Fibroblast of skin of scalp (primary cell): Measurements from ENCODE around the gene GRIA4.

Experiments
- DNase-seq: peaks from one replicate; pipeline ENCODE4 v3.0.0-alpha.2; 2013

Gene GRIA4

DNA sequence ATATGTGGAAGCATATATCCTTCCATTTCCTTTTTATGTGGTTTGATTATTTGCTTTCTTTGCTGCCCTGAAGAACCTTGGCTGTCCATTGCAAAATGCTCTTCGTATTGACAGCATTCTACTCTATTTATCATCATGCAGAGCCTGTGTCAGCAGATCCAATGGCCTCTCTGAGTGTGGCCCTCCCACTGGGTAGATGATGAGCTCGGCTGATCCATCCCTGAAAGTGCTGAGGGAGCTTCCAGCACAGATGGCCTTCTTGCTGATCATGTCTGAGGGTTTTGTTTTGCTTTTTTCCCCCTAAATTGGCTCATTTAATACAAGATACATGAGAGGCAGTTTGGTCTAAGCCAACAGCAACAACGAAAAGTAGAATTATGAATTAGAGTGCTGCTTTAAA lies 181.0 kb downstream of the GRIA4 start:
- no peak for DNase-seq

DNA sequence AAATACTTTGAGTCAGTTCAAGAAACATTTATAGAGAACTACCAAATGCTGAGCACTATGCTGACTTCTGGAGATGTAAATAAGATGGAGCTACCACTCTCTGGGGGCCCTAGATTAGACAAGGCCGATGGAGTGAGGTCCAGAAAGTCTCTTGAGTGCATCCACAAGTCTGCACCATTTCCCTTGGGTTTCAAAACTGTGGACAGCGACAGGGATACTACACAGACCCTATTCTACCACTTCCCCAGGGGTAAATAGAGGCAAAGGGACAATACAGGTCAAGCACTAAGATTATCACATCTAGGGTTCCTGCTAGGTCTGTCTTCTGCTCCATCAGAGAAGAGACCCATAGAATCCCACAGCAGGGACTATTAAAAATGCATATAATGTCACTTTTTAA lies 183.2 kb downstream of the GRIA4 start:
- no peak for DNase-seq

DNA sequence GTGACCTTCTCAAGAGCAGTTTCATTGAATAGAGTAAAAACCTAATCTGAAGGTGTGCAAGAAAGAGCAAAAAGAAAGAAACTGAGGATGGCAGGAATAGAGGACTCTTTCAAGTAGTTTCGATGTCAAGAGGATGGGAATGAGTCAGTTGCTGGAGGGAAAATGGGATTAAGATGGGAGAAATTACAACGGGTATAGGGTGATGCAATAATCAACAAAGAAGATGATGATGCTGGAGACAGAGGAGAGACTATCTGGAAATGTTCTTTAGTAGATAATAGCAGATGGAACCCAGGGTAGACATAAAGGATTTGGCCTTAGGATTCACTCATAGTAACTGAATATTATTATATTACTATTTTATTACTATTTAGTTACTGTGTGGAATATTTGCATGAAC lies 189.4 kb downstream of the GRIA4 start:
- DNase-seq: no peak

DNA sequence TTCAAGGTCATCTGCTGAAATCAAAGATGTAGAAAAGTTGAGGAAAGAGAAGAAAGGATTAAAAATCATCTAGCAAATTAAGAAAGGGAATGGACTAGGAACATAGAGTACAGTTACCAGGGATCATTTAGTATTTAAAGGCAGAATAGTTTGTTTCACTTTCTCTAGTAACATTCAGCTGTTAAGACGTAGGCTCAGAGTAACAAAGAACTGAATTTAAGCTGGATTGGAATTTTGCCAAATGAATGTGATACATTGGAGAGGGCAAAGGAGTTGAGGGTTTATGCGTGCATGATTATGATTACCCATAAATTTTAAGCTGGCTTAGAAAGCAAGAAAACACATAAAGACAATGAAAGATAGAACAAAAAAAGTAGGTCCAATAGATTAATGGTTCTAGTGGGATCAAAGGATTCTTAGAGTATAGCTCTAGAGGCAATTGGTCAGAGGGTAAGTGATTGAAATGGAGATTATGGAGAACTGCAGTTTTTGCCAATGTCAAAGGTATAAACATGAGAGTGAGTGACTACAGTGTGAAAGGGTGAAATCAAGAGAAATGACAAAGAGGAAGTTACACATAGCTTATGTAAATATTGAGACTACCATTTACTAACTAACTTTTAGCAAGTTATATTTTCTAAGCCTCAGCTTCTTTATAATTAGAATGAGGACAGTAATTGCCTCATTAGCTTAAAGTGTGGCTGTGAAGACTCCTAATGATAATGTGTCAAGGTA lies 190.0 kb downstream of the GRIA4 start:
- DNase-seq: no peak

DNA sequence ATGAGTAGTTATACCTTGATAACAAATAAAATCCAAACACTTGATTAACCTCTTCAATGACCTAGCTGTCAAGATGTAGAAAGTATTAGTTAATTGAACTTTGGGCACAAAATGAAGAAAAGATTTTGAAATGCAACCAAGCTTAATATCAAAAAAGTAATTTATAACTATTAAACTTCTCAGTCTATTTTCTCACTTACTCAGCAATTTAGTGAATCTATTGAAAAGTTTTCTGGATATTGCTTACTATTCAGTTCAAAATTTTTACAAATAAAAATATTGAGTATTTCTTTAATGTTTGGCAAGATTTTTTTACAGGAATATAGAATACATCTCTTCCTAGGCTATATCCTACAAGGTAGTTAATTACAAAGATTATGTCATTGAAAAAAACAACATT lies 192.5 kb downstream of the GRIA4 start:
- no peak for DNase-seq

DNA sequence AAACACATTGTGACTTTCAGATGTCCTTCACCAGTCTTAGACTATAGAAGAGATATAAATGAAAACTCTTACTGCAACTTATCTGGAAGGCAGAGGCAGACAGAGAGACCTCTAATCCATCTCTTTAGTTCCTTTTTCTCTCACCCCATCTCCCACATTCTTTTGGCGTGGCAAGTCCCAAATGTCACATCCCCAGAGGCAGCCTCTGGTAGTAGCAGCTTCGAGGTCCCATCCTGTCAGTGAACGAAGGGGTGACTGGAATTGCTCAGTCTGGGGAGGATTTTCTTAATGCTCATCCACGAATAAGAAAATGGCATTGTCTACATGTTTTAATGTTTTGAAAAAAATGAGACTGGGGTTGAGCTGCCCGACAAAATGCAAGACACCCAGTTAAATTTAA lies 201.4 kb downstream of the GRIA4 start:
- no peak for DNase-seq

DNA sequence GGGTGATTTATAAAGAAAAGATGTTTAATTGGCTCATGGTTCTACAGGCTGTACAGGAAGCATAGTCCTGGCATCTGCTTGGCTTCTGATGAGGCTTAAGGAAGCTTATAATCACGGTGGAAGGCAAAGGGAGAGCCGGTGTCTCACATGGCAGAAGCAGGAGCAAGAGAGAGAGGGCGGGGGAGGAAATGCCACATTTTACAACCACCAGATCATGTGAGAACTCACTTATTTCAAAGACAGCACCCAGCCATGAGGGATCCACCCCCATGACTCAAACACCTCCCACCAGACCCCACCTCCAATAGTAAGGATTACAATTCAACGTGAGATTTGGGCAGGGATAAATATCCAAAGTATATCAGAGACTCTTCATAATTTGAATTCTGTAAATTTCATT lies 211.5 kb downstream of the GRIA4 start:
- no peak for DNase-seq

DNA sequence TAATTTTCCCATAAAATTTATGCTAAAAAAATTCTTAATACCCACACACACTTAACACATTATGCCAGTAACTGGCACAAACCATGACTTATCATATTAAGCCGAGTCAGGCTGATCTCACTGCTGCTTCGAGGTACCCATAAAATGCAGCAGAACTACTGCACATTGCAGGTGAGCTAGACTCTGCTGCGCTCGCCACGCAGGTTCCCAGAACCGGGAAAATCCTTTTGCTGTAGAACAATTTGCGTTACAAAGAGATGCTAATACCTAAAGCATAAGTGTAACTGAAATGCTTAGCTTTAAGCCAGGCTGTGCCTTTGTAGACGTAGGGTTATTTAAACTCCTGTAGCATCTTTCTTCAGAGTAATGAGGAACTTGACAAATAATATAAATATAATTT lies 211.9 kb downstream of the GRIA4 start:
- DNase-seq: no peak

DNA sequence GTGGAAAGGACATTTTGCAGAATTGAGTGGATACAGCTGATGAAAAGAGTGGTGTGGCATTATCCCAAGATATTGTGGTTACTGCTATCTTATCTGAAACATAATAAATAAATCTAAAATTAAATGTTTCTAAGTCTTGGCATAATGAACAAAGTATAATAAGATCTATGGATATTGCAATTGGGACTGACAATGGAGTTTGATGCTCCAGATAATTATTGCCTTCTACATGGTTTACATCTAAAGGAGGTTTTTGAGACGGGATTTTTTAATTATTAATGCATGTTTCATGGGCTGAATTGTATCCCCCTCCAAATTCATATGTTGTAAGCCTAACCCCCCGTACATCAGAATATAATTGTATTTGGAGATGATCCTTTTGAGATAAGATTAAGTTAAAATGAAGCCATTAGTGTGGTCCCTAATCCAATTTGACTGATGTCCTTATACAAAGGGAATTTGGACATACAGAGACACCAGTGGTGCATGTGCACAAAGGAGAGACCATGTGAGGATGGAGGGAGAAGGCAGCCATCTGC lies 213.7 kb downstream of the GRIA4 start:
- DNase-seq: no peak

DNA sequence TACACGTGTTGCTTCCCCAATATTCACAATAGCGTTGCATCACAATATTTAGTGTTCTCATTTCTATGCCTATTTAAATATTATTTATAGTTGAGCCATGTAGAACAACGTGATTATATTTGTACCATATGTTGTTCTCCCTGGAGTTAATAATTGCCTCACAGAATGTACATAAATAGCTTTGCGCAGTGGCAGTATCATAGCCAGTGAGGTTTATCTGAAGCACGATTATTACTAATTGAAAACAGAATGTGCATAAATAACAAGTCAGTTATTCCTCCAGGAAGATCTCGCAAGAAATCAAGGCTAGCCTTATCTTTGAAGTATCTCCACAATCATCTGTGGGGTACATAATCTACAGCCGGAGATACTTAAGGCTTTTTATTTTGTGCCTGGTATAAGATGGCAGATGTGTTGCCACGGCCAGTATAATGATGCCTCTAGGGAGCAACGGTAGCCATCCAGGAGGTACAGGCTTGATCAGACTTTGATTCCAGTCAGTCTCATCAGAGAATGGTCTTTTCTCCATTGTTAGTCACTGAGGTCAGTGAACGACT lies 214.7 kb downstream of the GRIA4 start:
- no peak for DNase-seq

DNA sequence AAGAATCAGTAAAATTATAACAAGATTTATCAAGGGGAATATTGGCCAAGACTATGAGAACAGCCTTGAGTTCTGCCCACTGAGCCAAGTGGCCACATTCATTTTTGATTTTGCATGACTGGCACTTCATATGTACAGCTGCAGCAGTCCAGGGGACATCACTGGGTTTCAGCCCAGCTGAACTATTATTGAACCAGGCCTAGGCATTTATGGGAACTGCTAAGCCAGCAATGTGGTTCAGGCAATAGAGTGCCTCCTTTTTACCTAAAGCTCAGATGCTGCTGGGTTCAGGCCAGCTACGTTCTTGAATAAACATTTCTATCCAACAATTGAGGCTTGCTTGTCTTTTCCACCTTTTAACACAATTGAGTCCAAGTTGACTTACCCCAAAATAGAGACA lies 215.3 kb downstream of the GRIA4 start:
- DNase-seq: no peak

DNA sequence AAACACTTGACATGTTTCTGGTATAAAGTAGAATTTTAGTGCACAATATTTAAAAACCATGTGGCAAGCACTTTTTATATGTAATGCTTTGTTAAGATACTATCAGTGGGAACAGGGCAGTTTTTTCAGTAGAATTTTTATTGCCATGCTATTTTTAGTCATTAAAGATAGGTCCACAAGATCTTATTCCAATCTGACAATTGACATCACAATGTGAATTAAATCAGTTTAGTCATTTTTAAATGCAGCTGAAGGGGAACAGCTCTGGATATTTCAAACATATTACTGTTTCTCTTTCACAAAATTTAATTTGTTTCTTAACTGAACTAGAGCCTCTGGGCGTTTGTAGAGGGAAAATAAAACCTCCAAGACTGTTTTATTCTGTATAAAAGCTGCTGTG lies 218.0 kb downstream of the GRIA4 start:
- no peak for DNase-seq

DNA sequence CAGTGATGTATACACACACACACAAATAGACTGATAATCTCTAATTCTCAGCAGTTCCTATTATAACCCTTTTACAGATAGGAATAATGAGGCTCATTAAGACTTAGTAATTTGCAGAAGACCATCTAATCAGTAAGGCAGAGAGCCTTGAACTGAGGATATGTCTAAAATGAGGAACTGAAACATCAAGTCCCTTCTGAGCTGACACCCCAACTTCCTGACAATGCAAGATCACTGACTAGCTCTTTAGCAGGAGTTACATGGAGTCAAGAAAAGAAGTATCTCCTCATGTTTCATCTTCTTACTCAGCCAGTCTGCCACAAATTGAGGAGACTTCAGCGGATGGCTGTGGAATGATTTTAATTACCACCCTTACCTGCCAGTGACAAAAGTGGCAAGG lies 219.2 kb downstream of the GRIA4 start:
- DNase-seq: no peak

DNA sequence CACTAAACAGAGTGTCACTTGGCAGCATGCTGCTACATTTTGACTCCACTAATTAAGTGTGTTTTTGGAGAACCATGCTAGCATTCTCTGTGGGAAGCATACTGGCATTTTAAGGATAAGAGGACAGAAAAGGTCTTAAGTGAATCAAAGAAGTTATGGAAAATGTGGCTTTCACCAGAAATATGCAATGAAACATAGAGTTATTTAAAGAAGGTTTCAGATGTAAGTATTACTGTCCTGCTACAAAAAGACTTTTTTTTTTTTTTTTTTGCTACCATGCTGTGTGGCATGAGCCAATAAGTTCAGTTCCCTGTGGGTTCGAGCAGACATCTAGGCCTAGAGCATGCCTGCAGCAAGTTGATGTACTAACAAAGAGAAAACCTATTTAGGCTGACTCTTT lies 224.6 kb downstream of the GRIA4 start:
- no peak for DNase-seq

DNA sequence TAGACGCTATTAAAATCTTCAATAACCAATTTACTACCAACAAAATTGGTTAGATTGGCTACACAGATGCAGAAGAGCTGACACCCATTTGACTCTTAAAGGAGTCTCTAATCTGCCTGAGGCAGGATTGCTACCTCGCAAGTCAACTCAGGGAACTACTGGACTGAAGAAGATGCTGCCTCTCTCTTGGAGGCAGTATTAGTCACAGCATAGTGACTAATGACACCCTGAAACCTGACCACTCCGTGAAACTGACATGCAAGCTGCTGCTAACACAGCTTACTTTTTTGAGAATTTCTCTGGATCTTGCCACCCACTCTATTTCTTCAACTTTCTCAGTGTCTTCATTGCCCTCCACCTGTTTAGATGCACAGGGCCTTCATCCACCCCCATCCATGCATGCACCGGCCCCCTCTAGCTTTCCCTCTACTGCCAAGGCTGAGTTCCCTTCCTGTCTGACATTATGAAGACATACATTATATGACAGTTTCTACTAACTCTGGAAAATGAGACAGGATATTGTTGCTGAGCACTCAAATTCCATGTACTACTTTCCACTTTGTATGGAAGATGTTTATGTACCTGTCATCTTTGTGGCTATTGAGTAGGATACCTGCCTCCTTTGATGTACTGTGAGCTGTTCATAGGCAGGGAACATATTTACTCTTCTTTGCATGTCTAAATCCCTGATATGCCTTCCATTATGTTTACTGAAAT lies 229.0 kb downstream of the GRIA4 start:
- peak; percentile 34 for DNase-seq

DNA sequence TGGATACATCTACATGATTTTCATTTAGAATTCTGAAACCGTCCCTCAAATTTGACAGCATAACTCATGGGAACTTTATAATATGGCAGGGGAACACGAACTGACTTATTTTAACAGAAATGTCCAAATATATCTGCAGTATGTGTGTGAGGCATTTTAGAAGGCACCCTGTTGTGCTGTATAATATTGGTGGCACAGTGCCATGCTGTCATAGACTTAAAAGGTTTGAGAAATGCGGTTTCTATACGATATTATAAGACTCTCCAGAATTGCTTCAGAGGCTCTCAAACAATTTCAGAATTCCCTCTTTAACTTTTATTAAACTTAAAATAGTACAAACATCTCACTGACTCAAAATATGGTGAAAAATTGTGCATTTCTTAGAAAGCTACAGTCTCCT lies 230.5 kb downstream of the GRIA4 start:
- DNase-seq: peak; percentile 49

DNA sequence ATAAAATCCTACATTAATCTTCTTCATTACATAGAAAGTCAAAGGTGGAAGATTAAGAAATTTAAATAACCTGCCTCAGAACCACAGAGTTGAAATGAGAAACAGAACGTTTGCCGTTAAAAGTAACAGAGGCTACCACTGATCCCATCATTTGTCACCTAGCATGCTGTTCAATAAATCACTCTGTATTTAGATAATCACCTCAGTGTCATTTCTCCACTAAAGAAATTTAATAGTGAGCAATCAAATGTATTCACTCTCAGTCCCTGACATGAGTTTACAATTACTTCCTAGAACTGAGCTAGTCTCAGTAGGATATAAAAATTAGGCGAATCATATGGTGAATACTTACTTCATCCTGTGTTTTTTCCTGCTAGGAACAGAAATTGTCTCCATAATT lies 242.5 kb downstream of the GRIA4 start:
- DNase-seq: no peak

DNA sequence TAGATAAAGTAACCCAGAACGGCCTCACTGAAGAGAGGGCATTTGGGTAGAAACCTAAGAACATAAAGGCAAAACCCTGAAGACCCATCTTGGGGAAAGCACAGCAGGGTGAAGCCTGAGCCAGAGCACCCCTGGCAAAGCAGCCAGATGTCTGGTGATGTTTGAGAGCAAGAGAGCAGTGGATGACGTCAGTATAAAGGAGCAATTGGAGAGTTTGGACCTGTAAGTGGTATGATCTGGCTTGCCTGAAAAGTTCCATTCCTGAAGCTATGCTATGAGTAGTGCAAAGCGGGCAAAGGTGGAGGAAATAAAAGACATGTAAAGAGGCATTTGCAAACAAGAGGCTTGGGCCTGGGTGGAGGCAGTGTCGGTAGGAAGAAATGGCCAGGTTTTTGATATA lies 244.4 kb downstream of the GRIA4 start:
- no peak for DNase-seq

DNA sequence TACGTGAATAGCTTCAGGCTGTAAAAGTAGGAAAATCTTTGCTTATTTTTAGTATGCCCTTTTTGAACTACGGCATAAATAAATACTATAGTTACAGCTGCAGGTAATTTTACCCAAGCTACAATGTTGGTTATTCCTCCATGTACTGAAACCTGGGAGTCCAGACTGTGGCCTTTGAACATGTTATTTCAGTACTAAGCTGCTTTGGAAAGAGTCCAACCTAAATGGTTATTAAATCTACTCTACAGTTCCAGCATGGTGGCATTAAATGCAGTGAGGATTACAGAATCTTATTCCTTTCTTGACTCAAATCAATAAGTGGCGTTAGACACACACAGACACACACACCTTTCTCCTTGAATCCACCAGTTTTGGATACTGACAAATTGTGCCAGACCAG lies 247.1 kb downstream of the GRIA4 start:
- DNase-seq: no peak

DNA sequence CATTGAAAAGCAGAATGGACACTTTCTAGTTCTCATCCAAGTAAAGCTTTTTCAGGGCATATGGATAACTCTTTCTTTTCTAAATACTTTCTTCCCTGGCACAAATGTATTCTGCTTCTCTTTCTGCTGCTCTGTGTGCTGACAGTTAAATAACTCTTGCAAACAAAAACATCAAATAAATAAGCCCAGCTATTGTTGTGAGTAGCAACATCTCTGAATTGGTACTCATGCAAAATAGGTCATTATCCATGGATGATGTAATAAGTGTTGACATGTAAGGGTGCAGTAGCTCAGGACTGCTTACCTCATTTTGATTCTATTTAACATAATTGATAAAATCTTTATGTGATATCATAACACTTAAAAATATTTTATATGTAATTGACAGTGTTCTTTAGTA lies 247.9 kb downstream of the GRIA4 start:
- no peak for DNase-seq

DNA sequence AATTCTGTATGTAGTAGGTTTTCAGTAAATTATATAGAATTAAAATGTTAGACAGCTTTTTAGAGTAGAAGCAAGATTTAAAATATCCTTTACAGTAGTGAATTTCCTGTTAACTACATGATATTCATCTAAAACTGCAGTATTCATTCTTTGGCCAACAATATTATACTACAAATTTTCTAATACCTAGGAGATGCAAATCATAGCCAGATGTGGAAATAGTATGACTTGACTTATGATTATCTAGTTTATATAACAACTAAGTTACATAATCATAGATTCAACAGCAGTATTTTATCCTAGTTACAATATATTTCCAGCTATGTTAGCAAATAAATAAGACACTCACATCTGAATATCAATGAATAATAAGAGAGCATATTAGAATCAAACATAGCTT lies 249.0 kb downstream of the GRIA4 start:
- no peak for DNase-seq

DNA sequence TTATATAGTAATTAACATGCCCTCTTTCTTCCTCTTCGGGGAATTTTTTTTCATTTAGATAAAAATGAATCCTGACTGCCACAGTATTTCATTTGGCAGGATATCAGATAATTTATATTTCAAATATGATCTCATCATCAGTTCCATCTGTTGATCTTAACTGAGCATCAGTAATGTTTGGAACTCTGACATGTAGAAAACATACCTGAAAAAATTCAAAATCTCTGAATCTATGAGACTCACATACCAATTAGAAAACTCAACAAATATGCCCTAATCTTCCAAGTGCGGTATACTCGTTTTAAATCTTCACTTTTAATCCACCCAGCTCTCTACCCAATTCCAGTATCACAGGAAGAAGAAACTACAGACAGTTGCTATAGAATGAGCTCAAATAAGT lies 250.2 kb downstream of the GRIA4 start:
- DNase-seq: no peak

DNA sequence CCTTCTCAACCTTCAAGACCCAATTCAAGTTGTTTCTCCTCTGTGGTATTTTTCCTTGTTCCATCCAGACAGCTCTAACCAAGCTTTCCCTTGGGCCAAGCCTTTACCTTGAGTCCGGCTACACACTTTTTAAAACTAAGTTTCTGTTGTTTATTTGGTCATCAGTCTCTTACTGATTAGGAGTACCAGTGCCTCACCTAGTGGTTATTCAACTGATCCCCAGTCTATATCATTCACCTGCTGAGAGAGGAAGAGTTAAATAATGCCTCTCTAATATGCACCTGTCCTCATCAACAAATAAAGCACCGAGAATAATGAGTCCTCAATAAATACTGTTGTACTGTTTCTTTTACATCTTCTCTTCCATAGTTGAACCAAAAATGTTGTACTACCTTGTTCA lies 251.4 kb downstream of the GRIA4 start:
- DNase-seq: no peak

DNA sequence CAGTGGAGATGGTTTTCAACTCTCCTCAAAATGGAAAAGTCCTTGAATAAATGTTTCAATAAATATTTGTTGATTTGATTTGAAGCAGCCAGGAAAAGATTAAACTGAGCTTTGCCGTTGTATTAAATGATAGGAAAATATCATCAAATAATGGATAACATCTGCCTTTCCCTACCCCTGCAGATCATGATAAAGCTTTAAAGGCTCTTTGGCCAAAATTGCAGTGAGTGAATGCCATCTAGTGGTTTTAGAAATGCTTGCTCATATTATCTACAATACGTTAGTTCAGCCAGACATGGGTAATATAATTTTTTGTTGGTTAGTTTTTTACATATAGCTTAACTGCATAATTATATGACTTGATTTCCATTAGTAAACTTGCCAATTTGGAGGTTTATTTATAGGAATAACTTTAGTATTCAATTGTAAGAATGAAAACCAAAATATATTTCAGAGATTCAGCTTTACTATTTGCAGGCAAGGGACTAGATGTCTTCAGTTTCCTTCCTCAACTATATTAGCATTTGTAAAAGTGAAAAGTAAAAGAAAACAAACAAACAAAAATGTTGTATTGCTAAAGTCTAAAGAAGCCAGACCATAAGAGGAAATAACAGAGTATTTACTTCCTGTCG lies 253.0 kb downstream of the GRIA4 start:
- DNase-seq: peak; percentile 62
